Astrocyte of the spinal cord (primary cell): Measurements from ENCODE around the gene MYO1G.

Experiments used
- DNase-seq: peaks from one replicate; pipeline ENCODE4 v3.0.0; 2011; ENCODE audit warnings: low read depth, low spot score
- H3K4me3 ChIP-seq: 2 replicates; pipeline ENCODE4 v1.5.1; 2011; ENCODE audit warnings: low read depth, mild to moderate bottlenecking, low read length, moderate library complexity
- CTCF ChIP-seq: IDR thresholded peaks from 2 replicates; pipeline ENCODE4 v1.5.1; 2012; ENCODE audit warnings: low read depth, mild to moderate bottlenecking, low read length, inconsistent platforms
- in situ Hi-C: cut with HindIII; loops from 2 replicates; pipeline ENCODE4 v1.10.0; 2017; ENCODE audit warnings: low sequenced_read_pairs

The MYO1G gene

GRCh38 chr7:44985900-44986217 is 7.0 kb upstream of the MYO1G start:
- in situ Hi-C loops = no loop called here
- TF ChIP-seq CTCF = no peak
- H3K4me3 ChIP-seq = peak overlapping the region; percentile 90
- DNase-seq = peak; percentile 12

- TF ChIP-seq CTCF = no peak
- no peak for DNase-seq
- in situ Hi-C loops = no loop called here
- H3K4me3 ChIP-seq = peak overlapping the region; percentile 90
Measured at GRCh38 chr7:44985033-44985695, 6.3 kb upstream of the MYO1G start.

- no peak for TF ChIP-seq CTCF
- DNase-seq = no peak
- in situ Hi-C loops = no loop called here
- no peak overlapping the region for H3K4me3 ChIP-seq
Measured at GRCh38 chr7:44984478-44984758, 5.6 kb upstream of the MYO1G start.

DNA sequence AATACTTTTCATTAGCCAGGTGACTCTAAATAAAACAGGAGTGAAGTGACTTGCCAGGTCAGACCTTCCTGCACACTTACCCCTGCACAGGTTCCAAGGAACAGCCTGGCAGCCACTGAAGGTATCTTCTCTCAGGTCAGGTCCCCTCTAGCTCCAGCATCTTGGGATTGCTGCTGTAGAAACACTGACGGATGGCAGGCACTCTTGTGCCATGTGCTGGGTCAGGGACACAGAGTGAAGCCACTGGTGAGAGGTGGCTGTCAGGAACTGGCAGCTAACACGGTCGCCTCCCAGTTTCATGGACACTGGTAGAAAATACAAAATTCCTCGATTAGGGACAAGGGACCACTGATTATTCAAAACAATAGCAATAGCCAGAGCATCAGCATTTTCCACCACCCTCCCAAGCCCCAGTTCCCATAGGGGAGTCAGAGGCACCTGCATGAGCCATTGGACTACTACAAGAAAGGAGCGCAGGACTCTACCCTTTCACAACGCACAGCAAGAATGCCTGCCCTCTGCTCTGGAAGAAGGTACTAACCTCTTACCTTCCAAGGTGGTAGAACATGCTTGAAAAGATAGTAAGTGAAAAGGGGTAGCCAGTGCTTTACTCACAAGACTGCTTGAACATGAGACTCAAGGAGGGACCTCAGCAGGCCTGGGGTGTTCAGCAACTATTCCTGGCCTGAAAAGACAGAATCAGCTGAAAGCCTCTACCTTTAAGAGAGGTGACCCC is 5.1 kb upstream of the MYO1G start:
- no peak for TF ChIP-seq CTCF
- H3K4me3 ChIP-seq = no peak overlapping the region
- in situ Hi-C loops = no loop called here
- no peak for DNase-seq

DNA sequence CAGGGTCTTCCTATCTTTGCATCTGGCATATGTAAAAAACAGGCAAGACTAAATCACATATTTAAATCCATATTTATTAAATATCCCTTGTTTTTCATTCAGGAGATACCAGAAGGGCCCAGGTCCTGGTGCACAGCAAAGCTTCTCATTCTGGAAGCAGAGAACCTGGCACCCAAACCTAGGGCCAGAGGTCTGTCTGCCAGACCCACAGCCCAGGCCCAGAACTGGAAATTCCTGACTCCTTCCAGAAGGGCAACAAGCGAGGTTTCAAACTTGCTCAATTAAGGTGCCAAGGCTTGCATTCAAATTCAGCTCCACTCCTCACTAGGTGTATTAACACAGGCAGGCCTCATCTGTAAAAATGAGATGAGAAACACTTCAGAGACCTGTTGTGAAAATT is 4.2 kb upstream of the MYO1G start:
- H3K4me3 ChIP-seq = no peak overlapping the region
- in situ Hi-C loops = no loop called here
- DNase-seq = no peak
- TF ChIP-seq CTCF = no peak

GRCh38 chr7:44982535-44982923 is 3.7 kb upstream of the MYO1G start:
- no peak overlapping the region for H3K4me3 ChIP-seq
- no peak for DNase-seq
- in situ Hi-C loops = no loop called here
- TF ChIP-seq CTCF = no peak
